H9 (cell line): Measurements from ENCODE around the gene BCKDHB. TPM values are rescaled to one million over a fixed set of nuclear protein-coding genes. Genes with fewer than 3 reads are reported as not detected.

ENCODE experiments used
- DNase-seq: peaks from one replicate; pipeline ENCODE4 v3.0.0-alpha.2; 2017
- H2AFZ ChIP-seq: one replicate; pipeline ENCODE4 v1.6.1; 2013; ENCODE audit warnings: mild to moderate bottlenecking, low read length, control low read depth, moderate library complexity
- H2AK5ac ChIP-seq: 2 replicates; pipeline ENCODE4 v1.6.1; 2013; ENCODE audit warnings: low read length, control low read depth, mixed read lengths; ENCODE audit not compliant: insufficient read length
- H2BK120ac ChIP-seq: one replicate; pipeline ENCODE4 v1.6.1; 2013; ENCODE audit warnings: low read depth, mild to moderate bottlenecking, low read length, control low read depth, inconsistent platforms; ENCODE audit not compliant: poor library complexity, severe bottlenecking
- H2BK12ac ChIP-seq: 2 replicates; pipeline ENCODE4 v1.6.1; 2013; ENCODE audit warnings: low read length, control low read depth, mixed read lengths, low read depth; ENCODE audit not compliant: insufficient read length
- H2BK15ac ChIP-seq: 2 replicates; pipeline ENCODE4 v1.6.1; 2013; ENCODE audit warnings: low read depth, low read length, control low read depth
- H2BK20ac ChIP-seq: one replicate; pipeline ENCODE4 v1.6.1; 2013; ENCODE audit warnings: low read depth, mild to moderate bottlenecking, low read length, control low read depth, inconsistent platforms; ENCODE audit not compliant: poor library complexity, severe bottlenecking
- H2BK5ac ChIP-seq: 2 replicates; pipeline ENCODE4 v1.6.1; 2013; ENCODE audit warnings: low read length, control low read depth, mixed read lengths; ENCODE audit not compliant: insufficient read length
- H3K14ac ChIP-seq: 2 replicates; pipeline ENCODE4 v1.6.1; 2013; ENCODE audit warnings: low read length, control low read depth; ENCODE audit not compliant: insufficient read depth
- H3K18ac ChIP-seq: 2 replicates; pipeline ENCODE4 v1.6.1; 2013; ENCODE audit warnings: low read depth, mild to moderate bottlenecking, mixed read lengths, low read length, control low read depth; ENCODE audit not compliant: insufficient read length
- H3K23ac ChIP-seq: 2 replicates; pipeline ENCODE4 v1.6.1; 2013; ENCODE audit warnings: low read length, control low read depth, mixed read lengths, low read depth; ENCODE audit not compliant: insufficient read length
- H3K23me2 ChIP-seq: 2 replicates; pipeline ENCODE4 v1.6.1; 2013; ENCODE audit warnings: low read depth, mild to moderate bottlenecking, mixed read lengths, low read length, control low read depth; ENCODE audit not compliant: insufficient read length, poor library complexity, severe bottlenecking
- H3K27ac ChIP-seq: 2 replicates; pipeline ENCODE4 v1.5.1; 2013; ENCODE audit warnings: low read length, control low read depth, mixed read lengths, low read depth; ENCODE audit not compliant: insufficient read length
- H3K27me3 ChIP-seq: 2 replicates; pipeline ENCODE4 v1.6.1; 2013; ENCODE audit warnings: low read length, control low read depth, inconsistent platforms; ENCODE audit not compliant: insufficient read depth
- H3K4ac ChIP-seq: 2 replicates; pipeline ENCODE4 v1.6.1; 2013; ENCODE audit warnings: low read depth, mild to moderate bottlenecking, control low read depth, inconsistent platforms, low read length, moderate library complexity
- H3K4me1 ChIP-seq: 2 replicates; pipeline ENCODE4 v1.6.1; 2013; ENCODE audit warnings: low read length, control low read depth, inconsistent platforms; ENCODE audit not compliant: insufficient read depth
- H3K4me2 ChIP-seq: 2 replicates; pipeline ENCODE4 v1.6.1; 2013; ENCODE audit warnings: low read length, control low read depth, mixed read lengths; ENCODE audit not compliant: insufficient read length, insufficient read depth
- H3K56ac ChIP-seq: 2 replicates; pipeline ENCODE4 v1.6.1; 2013; ENCODE audit warnings: low read depth, mild to moderate bottlenecking, mixed read lengths, low read length, control low read depth; ENCODE audit not compliant: insufficient read length
- H3K79me1 ChIP-seq: 2 replicates; pipeline ENCODE4 v1.6.1; 2013; ENCODE audit warnings: low read depth, mild to moderate bottlenecking, moderate library complexity, low read length, control low read depth, inconsistent platforms; ENCODE audit not compliant: insufficient read depth, poor library complexity, severe bottlenecking
- H3K79me2 ChIP-seq: 2 replicates; pipeline ENCODE4 v1.6.1; 2013; ENCODE audit warnings: low read length, control low read depth, inconsistent platforms; ENCODE audit not compliant: insufficient read depth
- H3K9ac ChIP-seq: 2 replicates; pipeline ENCODE4 v1.6.1; 2013; ENCODE audit warnings: low read length, control low read depth, mixed read lengths; ENCODE audit not compliant: insufficient read length; ENCODE audit errors: extremely low read depth
- H3K9me3 ChIP-seq: one replicate; pipeline ENCODE4 v1.6.1; 2013; ENCODE audit warnings: low read depth, low read length, inconsistent platforms; ENCODE audit not compliant: control insufficient read depth
- H3T11ph ChIP-seq: one replicate; pipeline ENCODE4 v1.6.1; 2013; ENCODE audit warnings: mild to moderate bottlenecking, low read length, control low read depth, inconsistent platforms
- H4K20me1 ChIP-seq: one replicate; pipeline ENCODE4 v1.6.1; 2013; ENCODE audit not compliant: control insufficient read depth, insufficient read length, insufficient read depth
- H4K5ac ChIP-seq: 2 replicates; pipeline ENCODE4 v1.6.1; 2013; ENCODE audit warnings: low read depth, mild to moderate bottlenecking, mixed read lengths, low read length, control low read depth; ENCODE audit not compliant: insufficient read length
- H4K8ac ChIP-seq: replicated peaks from 2 replicates; pipeline ENCODE4 v1.6.1; 2013; ENCODE audit warnings: low read length, control low read depth, mixed read lengths, low read depth; ENCODE audit not compliant: insufficient read length
- H4K91ac ChIP-seq: 2 replicates; pipeline ENCODE4 v1.6.1; 2013; ENCODE audit warnings: low read depth, mild to moderate bottlenecking, moderate library complexity, mixed read lengths, low read length, control low read depth; ENCODE audit not compliant: insufficient read length
- H3K27ac Mint-ChIP-seq, 3 experiments: 2 replicates in 2 of 3; 3 replicates in 1 of 3; pipeline ENCODE4 v1.8.0; 2020 to 2021; ENCODE audit warnings: mixed read lengths in 3 of 3, mild to moderate bottlenecking in 1 of 3, moderate library complexity in 1 of 3
- H3K27me3 Mint-ChIP-seq: 2 replicates; pipeline ENCODE4 v1.8.0; 2021; ENCODE audit warnings: low read depth, mild to moderate bottlenecking, moderate library complexity, mixed read lengths
- H3K36me3 Mint-ChIP-seq, 3 experiments: 2 replicates in 2 of 3; 3 replicates in 1 of 3; pipeline ENCODE4 v1.8.0; 2020 to 2021; ENCODE audit warnings: low read depth in 3 of 3, mixed read lengths in 3 of 3; ENCODE audit not compliant: insufficient read depth in 1 of 3
- H3K4me1 Mint-ChIP-seq, 2 experiments: 2 replicates each; pipeline ENCODE4 v1.8.0; 2020; ENCODE audit warnings: mixed read lengths in 2 of 2
- H3K4me3 Mint-ChIP-seq, 2 experiments: 2 replicates in 1 of 2; 3 replicates in 1 of 2; pipeline ENCODE4 v1.8.0; 2020 to 2021; ENCODE audit warnings: mild to moderate bottlenecking in 2 of 2, mixed read lengths in 2 of 2, moderate library complexity in 1 of 2
- H3K9me3 Mint-ChIP-seq, 2 experiments: 2 replicates in 1 of 2; 3 replicates in 1 of 2; pipeline ENCODE4 v1.8.0; 2020; ENCODE audit warnings: mild to moderate bottlenecking in 2 of 2, mixed read lengths in 2 of 2, moderate library complexity in 1 of 2
- CTCF ChIP-seq: fragments of 200-600 bp; sonication (generic); conservative IDR thresholded peaks from 3 replicates; pipeline ENCODE4 v1.8.0; 2021; ENCODE audit warnings: antibody characterized with exemption, mild to moderate bottlenecking
- WGBS: extraction: QIAGEN DNeasy Blood & Tissue Kit; methylation state at CpG from one replicate; pipeline ENCODE4 v1.1.7; 2013; ENCODE audit warnings: missing lambda C conversion rate, low lambda C conversion rate, mixed read lengths; ENCODE audit not compliant: insufficient read length; ENCODE audit errors: extremely low coverage; 5-methylcytosine and 5-hydroxymethylcytosine counted together
- total RNA-seq: library from RNA; stranded (reverse); gene quantifications from 2 replicates; pipeline ENCODE4 v1.2.1, GENCODE V29; 2021

BCKDHB gene
- total RNA-seq, 1 experiment from 2014 or later: 26.6 TPM

- Histone ChIP-seq H2BK5ac (no peak overlapping the region), H3K27ac (no peak overlapping the region), H2AK5ac (no peak overlapping the region), H3K23ac (no peak overlapping the region), H3K4me2 (no peak overlapping the region), H4K5ac (no peak overlapping the region), H2BK15ac (no peak overlapping the region), H3K14ac (no peak overlapping the region), H3K4me1 (no peaks in the 10 kb centered on the region), H2AFZ (no peak overlapping the region), H3K56ac (no peak overlapping the region), H3K4ac (no peak overlapping the region), H3K9me3 (no peaks in the 10 kb centered on the region), H3K79me2 (no peaks in the 10 kb centered on the region), H3K23me2 (no peaks in the 10 kb centered on the region), H4K8ac (no peak overlapping the region), H3K79me1 (no peaks in the 10 kb centered on the region), H2BK20ac (no peak overlapping the region), H3K18ac (no peak overlapping the region), H3K27me3 (no peaks in the 10 kb centered on the region), H4K20me1 (no peaks in the 10 kb centered on the region), H2BK12ac (no peak overlapping the region), H4K91ac (no peak overlapping the region), H2BK120ac (no peak overlapping the region), H3K9ac (no peak overlapping the region), H3T11ph (no peak overlapping the region)
- no peaks in the 10 kb centered on the region for H3K27me3 Mint-ChIP-seq
- no peak overlapping the region for H3K4me3 Mint-ChIP-seq
- H3K9me3 Mint-ChIP-seq: no peaks in the 10 kb centered on the region
- H3K27ac Mint-ChIP-seq: no peak overlapping the region
- H3K4me1 Mint-ChIP-seq: 0 out of 4 replicates have a peak, but pooled peaks cover 2% of the 10 kb centered on the region in 2 experiments
- peak; percentile 57; the same call in 2 of the 3 replicates for TF ChIP-seq CTCF
- DNase-seq: peak; percentile 28
- peaks cover 13 to 44% (median 27%) of the 10 kb centered on the region in 3 experiments; a peak in 6 of 7 replicates for H3K36me3 Mint-ChIP-seq
- no CpG with 5 or more reads among the region's 4 CpGs for WGBS
These were observed 26.5 kb downstream of the BCKDHB start for GRCh38 chr6:80133020-80133419.
